Spleen (tissue), 11 donors: ENCODE data around the gene SIRPA. TPM values are rescaled to one million over a fixed set of nuclear protein-coding genes. Genes with fewer than 3 reads are reported as not detected.

Experiments used
- DNase-seq: peaks from one replicate; pipeline ENCODE4 v3.0.0-alpha.2; 2020
- H3K27ac ChIP-seq, 8 donors: fragments of 200-600 bp; sonication (generic) in 7 of 8; 1 replicate in 4 of 8; 2 replicates in 4 of 8; pipeline versions ENCODE4 v1.5.0 to v1.8.0; 2016 to 2021; ENCODE audit warnings: inconsistent platforms in 4 of 8, mild to moderate bottlenecking in 4 of 8, moderate library complexity in 1 of 8
- H3K27me3 ChIP-seq, 7 donors: fragments of 200-600 bp; sonication (generic) in 6 of 7; replicated peaks in 1 of 7; 1 replicate in 4 of 7; 2 replicates in 3 of 7; pipeline versions ENCODE4 v1.5.0 to v1.8.0; 2016 to 2021; ENCODE audit warnings: inconsistent platforms in 3 of 7, mild to moderate bottlenecking in 1 of 7
- H3K36me3 ChIP-seq, 6 donors: fragments of 200-600 bp; sonication (generic) in 5 of 6; 1 replicate in 4 of 6; 2 replicates in 2 of 6; pipeline versions ENCODE4 v1.5.0 to v1.8.0; 2016 to 2021; ENCODE audit warnings: inconsistent platforms in 2 of 6
- H3K4me1 ChIP-seq, 6 donors: fragments of 200-600 bp; sonication (generic) in 5 of 6; 1 replicate in 3 of 6; 2 replicates in 3 of 6; pipeline versions ENCODE4 v1.5.0 to v1.8.0; 2016 to 2021; ENCODE audit warnings: inconsistent platforms in 3 of 6
- H3K4me3 ChIP-seq, 8 donors: fragments of 200-600 bp; sonication (generic) in 7 of 8; 1 replicate in 4 of 8; 2 replicates in 4 of 8; pipeline versions ENCODE4 v1.5.0 to v1.8.0; 2016 to 2021; ENCODE audit warnings: inconsistent platforms in 4 of 8, mild to moderate bottlenecking in 4 of 8, moderate library complexity in 2 of 8
- H3K9me3 ChIP-seq, 8 donors: fragments of 200-600 bp; sonication (generic) in 7 of 8; 1 replicate in 4 of 8; 2 replicates in 4 of 8; pipeline versions ENCODE4 v1.5.0 to v1.8.0; 2016 to 2021; ENCODE audit warnings: inconsistent platforms in 4 of 8
- POLR2A ChIP-seq, 3 donors: fragments of 450-650 bp; IDR thresholded peaks; one replicate each; pipeline ENCODE4 v1.5.1; 2017; ENCODE audit warnings: antibody characterized with exemption in 3 of 3, mild to moderate bottlenecking in 1 of 3
- POLR2AphosphoS5 ChIP-seq, 3 donors: sonication (generic); formaldehyde crosslinking; IDR thresholded peaks; one replicate each; pipeline ENCODE4 v1.5.1; 2017; ENCODE audit warnings: antibody characterized with exemption in 3 of 3
- WGBS, 5 donors: extraction: QIAGEN DNeasy Blood & Tissue Kit in 3 of 5; methylation state at CpG; one replicate each; pipeline versions ENCODE4 v1.1.5 to v1.1.7; 2013 to 2018; 5-methylcytosine and 5-hydroxymethylcytosine counted together
- intact Hi-C: fragments of 100-400 bp; cut with DNase I; formaldehyde crosslinking; loops from one replicate; pipeline ENCODE4 v1.15.0; 2023; ENCODE audit warnings: low total_unique reads
- polyA plus RNA-seq, 3 donors: library from polyadenylated mRNA; stranded (reverse); fragments of 200-250 nt; gene quantifications; one replicate each; pipeline ENCODE4 v1.2.1, GENCODE V29; 2013
- total RNA-seq, 7 donors: library from RNA; depleted of rRNA in 3 of 7; stranded (reverse); fragments of >200 nt in 3 of 7; fragmentation: NEBNext Ultra II Directional in 4 of 7; extraction: Animal tissue kit (Norgen Biotek cat#: 25700) in 4 of 7; gene quantifications; one replicate each; pipeline versions ENCODE4 v1.1.0 to v1.2.1, GENCODE V29; 2016 to 2021
- TF ChIP-seq, protein P1 (sequence below), 11 experiments: fragments of 200-600 bp in 7 of 11; fragments of 450-650 bp in 4 of 11; sonication (generic) in 4 of 11; IDR thresholded peaks in 8 of 11; conservative IDR thresholded peaks in 3 of 11; 1 replicate in 7 of 11; 2 replicates in 4 of 11; pipeline versions ENCODE4 v1.4.0 to v1.8.0; 2016 to 2021; ENCODE audit warnings: antibody characterized with exemption in 11 of 11, inconsistent platforms in 4 of 11, mild to moderate bottlenecking in 1 of 11
- donor health status: healthy with polysubstance abuse.
- donor health status: DM: no; HTN: no; CAD: no; lungs with moderate emphysema.
- donor health status: DM: no; HTN: no; CAD: no.
- donor health status: Bipolar disorder and iron deficiency.
- donor health status: healthy.
- donor health status: DM: no; HTN: no; CAD: no.
- donor health status: DM: yes; HTN: yes; CAD: no.

SIRPA gene
- total and polyA plus RNA-seq, 10 donors = 9.8 to 104 (median 38.4) TPM

DNA sequence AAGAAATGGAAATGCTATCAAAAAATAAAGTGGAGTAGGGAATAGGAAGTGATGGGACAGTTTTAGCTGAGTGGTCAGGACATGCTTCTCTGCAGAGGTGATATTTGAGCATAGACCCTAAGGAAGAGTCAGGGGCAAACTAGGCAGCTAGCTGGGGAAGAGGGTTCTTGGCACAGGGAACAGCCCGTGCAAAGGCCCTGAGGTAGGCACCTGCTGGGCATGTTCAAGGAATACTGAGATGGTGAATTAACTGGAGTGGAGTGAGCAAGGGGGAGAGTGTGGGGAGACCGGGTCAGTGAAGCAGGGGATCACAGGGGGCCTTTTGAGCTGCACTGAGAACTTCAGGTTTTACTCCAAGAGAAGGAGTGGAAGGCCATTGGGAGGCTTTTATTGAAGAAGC is 7.5 kb upstream of the SIRPA start:
- intact Hi-C loops = no loop called here
- DNase-seq = peak; percentile 34
- peaks cover 0 to 34% (median 0%) of the 10 kb centered on the region in 7 donors for H3K27me3 ChIP-seq
- H3K27ac ChIP-seq = no peak overlapping the region
- no peaks in the 10 kb centered on the region for H3K9me3 ChIP-seq
- 67 to 94% (median 70%) methylated on average over 2 of the region's 2 CpGs for WGBS, 5 donors
- TF ChIP-seq POLR2A (IDR thresholded peaks at IDR 0.05) = no peak
- TF ChIP-seq, protein P1, sequence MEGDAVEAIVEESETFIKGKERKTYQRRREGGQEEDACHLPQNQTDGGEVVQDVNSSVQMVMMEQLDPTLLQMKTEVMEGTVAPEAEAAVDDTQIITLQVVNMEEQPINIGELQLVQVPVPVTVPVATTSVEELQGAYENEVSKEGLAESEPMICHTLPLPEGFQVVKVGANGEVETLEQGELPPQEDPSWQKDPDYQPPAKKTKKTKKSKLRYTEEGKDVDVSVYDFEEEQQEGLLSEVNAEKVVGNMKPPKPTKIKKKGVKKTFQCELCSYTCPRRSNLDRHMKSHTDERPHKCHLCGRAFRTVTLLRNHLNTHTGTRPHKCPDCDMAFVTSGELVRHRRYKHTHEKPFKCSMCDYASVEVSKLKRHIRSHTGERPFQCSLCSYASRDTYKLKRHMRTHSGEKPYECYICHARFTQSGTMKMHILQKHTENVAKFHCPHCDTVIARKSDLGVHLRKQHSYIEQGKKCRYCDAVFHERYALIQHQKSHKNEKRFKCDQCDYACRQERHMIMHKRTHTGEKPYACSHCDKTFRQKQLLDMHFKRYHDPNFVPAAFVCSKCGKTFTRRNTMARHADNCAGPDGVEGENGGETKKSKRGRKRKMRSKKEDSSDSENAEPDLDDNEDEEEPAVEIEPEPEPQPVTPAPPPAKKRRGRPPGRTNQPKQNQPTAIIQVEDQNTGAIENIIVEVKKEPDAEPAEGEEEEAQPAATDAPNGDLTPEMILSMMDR (IDR thresholded peaks at IDR 0.05 in 8 of 11, conservative IDR thresholded peaks at IDR 0.05 in 3 of 11) = no peak
- TF ChIP-seq POLR2AphosphoS5 (IDR thresholded peaks at IDR 0.05) = no peak
- no peak overlapping the region for H3K4me3 ChIP-seq
- no peaks in the 10 kb centered on the region for H3K36me3 ChIP-seq
- peaks cover 4 to 69% (median 30%) of the 10 kb centered on the region in 6 donors for H3K4me1 ChIP-seq

DNA sequence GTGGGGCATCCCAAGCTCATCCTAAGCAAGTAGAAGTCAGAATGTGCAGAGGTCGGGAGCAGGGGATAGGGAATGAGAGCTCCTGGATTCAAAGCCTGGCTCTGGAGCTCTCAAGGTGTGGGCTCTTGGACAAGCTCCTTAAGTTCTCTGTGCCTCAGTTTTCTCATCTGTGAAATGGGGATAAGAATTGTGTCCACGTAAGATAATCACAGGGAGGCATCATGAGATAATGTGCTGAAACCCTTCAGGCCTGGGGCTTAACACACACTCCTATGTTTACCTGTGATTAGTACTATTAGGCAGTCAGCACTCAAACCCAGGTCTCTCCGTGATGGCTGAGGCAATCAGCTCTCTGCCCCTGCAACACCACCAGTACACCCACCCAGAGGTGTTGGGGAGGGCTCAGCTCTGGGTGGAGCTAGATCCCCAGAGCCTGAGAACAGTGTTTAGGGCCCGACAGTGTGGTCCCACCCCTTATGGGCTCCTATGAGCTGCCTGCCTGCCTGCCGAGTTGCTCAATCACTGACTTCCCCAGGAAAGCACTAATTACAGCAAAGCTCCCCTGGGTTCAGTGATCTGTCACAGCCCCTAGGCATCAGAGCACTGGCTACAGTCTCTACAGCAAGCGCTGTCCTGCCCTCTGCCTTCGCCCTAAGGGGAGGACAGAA is 6.3 kb upstream of the SIRPA start:
- H3K27me3 ChIP-seq = peaks cover 0 to 44% (median 0%) of the 10 kb centered on the region in 7 donors
- TF ChIP-seq, protein P1 (IDR thresholded peaks at IDR 0.05 in 8 of 11, conservative IDR thresholded peaks at IDR 0.05 in 3 of 11) = no peak
- TF ChIP-seq POLR2AphosphoS5 (IDR thresholded peaks at IDR 0.05) = peak in 2 of 3 donors; percentile 21 to 48
- H3K4me3 ChIP-seq = no peak overlapping the region
- intact Hi-C loops = no loop called here
- H3K4me1 ChIP-seq = peaks cover 0 to 69% (median 30%) of the 10 kb centered on the region in 6 donors
- peak; percentile 84 for DNase-seq
- 44 to 68% (median 51%) methylated on average over 5 to 7 of the region's 7 CpGs for WGBS, 5 donors
- H3K27ac ChIP-seq = peak overlapping the region in 6 of 8 donors; percentile 33 to 82 (median 66)
- H3K36me3 ChIP-seq = no peaks in the 10 kb centered on the region
- H3K9me3 ChIP-seq = no peaks in the 10 kb centered on the region

DNA sequence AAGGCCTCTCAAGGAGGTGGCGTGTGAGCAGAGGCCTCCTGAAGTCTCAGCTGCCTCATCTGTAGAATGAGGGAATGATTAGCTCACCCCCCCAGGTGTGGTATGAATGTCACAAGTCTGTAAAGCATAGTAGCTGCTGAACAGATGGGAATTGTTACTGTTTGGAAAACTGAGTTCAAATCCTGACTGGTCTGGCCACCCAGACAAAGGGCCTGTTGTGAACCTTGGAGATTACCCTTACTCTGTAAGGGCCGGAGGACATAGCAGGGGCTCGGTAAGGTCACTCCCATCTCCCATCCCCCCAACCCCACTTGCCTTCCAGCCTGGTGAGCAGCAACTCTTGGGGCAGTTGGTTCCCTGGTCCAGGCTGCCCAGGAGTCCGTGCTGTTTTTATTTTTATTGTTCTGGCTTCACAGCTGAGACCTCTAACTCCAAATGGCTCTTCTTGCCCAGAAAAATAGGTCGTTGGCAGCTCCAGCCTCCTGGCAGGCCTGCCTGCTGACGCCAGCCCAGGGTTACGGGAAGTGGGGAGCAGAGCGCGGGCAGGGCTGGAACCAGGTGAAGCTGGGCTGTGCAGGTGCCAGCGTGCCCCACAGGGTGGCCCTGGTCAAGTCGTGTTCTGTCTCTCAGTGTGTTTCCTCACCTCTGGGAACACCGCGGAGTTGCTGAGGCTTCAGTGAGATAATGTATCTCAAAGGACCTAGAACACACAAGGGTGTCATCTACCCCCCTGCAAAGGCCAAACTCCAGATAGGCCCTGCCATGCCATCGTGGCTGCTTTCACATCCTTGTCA is 4.5 kb upstream of the SIRPA start:
- H3K27ac ChIP-seq = peak overlapping the region in 2 of 8 donors; percentile 16 to 75
- intact Hi-C loops = no loop called here
- no peaks in the 10 kb centered on the region for H3K9me3 ChIP-seq
- peak; percentile 72 for DNase-seq
- WGBS, 5 donors = 85 to 91% (median 88%) methylated on average over 13 to 14 of the region's 14 CpGs
- H3K4me1 ChIP-seq = peaks cover 0 to 72% (median 38%) of the 10 kb centered on the region in 6 donors
- no peak overlapping the region for H3K4me3 ChIP-seq
- peaks cover 0 to 60% (median 4%) of the 10 kb centered on the region in 7 donors for H3K27me3 ChIP-seq
- no peak for TF ChIP-seq POLR2A (IDR thresholded peaks at IDR 0.05)
- H3K36me3 ChIP-seq = no peaks in the 10 kb centered on the region

DNA sequence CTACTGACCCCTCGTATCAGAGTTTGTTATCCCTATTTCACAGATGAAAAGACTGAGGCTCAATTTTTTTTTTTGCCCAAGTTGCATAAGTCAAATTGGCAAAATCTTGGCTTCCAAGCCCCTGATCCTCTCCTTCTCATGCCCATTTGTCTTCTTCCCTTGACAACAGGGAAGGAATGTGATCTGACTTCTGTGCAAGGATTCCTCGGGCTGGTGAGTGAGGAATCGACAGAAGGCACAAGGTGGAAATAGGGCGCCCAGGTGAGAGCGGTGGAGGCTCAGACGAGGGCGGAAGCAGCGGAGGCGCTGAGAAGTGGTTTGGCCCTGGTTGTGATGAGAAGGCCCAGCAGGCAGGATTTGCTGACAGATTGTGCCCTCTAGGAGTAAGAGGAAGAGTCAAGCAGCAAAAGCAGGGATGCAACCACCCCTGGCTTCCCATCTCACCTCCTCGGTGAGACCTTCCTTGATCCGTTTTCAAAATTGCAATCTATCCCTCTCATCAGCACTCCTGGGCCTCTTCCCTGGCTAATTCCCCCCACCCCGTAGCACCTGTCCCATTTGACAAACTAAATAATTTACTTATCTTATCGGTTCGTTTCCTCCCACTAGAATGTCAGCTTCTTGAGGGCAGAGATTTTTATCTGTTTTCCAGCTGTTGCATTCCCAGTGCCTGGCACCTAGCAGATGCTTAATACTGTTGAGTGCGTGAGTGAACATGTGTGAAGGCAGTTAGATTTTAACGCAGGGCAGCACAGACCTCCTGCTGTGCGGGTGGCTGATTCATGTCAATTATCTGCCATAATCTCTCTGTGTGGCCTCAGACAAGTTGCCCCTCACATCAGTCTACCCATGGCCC is 3.7 kb upstream of the SIRPA start:
- intact Hi-C loops = no loop called here

More for the DNA sequence above, 3.7 kb upstream of the SIRPA start:
- Histone ChIP-seq H3K4me1 (peaks cover 5 to 80% (median 45%) of the 10 kb centered on the region in 6 donors), H3K9me3 (no peaks in the 10 kb centered on the region), H3K4me3 (no peak overlapping the region), H3K27ac (no peak overlapping the region), H3K27me3 (peaks cover 0 to 68% (median 4%) of the 10 kb centered on the region in 7 donors), H3K36me3 (no peaks in the 10 kb centered on the region)
- DNase-seq = peak; percentile 61
- 85 to 93% (median 89%) methylated on average over 17 of the region's 17 CpGs for WGBS, 5 donors
- TF ChIP-seq POLR2AphosphoS5 (IDR thresholded peaks at IDR 0.05) (no peak), POLR2A (IDR thresholded peaks at IDR 0.05) (no peak)
- TF ChIP-seq, protein P1 (IDR thresholded peaks at IDR 0.05 in 8 of 11, conservative IDR thresholded peaks at IDR 0.05 in 3 of 11) = no peak
